SU-DHL-6 (cell line): Measurements from ENCODE around the gene SMAD4.

ENCODE experiments used
- H2AFZ ChIP-seq: fragments of 200-600 bp; sonication (generic); 2 replicates; pipeline ENCODE4 v1.6.1; 2014; ENCODE audit warnings: low read depth, mild to moderate bottlenecking, moderate library complexity, mixed read lengths, antibody characterized with exemption, low read length; ENCODE audit not compliant: severe bottlenecking
- H3F3A ChIP-seq: fragments of 200-600 bp; shearing (Covaris generic); 2 replicates; pipeline ENCODE4 v1.6.0; 2016; ENCODE audit warnings: antibody characterized with exemption, mild to moderate bottlenecking; ENCODE audit not compliant: insufficient read depth
- H3K27ac ChIP-seq: fragments of 200-600 bp; sonication (generic); 2 replicates; pipeline ENCODE4 v1.5.1; 2016; ENCODE audit warnings: low read depth, mild to moderate bottlenecking, low read length, moderate library complexity, mixed read lengths
- H3K27me3 ChIP-seq: fragments of 200-600 bp; sonication (generic), shearing (Covaris generic); 2 replicates; pipeline ENCODE4 v1.6.0; 2014; ENCODE audit warnings: mild to moderate bottlenecking, low read length
- H3K36me3 ChIP-seq: fragments of 200-600 bp; sonication (generic); 2 replicates; pipeline ENCODE4 v1.6.1; 2014; ENCODE audit warnings: mild to moderate bottlenecking, low read length, mixed read lengths
- H3K4me2 ChIP-seq: fragments of 300-600, 200-600 bp; shearing (Covaris generic), sonication (generic); 2 replicates; pipeline ENCODE4 v1.6.0; 2014; ENCODE audit warnings: low read length, low read depth, mild to moderate bottlenecking; ENCODE audit not compliant: poor library complexity, severe bottlenecking
- H3K4me3 ChIP-seq: fragments of 200-600 bp; sonication (generic); 2 replicates; pipeline ENCODE4 v1.5.1; 2014; ENCODE audit warnings: antibody characterized with exemption, low read length, mild to moderate bottlenecking, mixed read lengths; ENCODE audit not compliant: insufficient read depth, poor library complexity, severe bottlenecking
- H3K79me2 ChIP-seq: fragments of 200-600 bp; sonication (generic); 2 replicates; pipeline ENCODE4 v1.6.1; 2014; ENCODE audit warnings: mild to moderate bottlenecking, low read length, moderate library complexity; ENCODE audit not compliant: insufficient read depth
- H3K9ac ChIP-seq: fragments of 200-600 bp; sonication (generic); 2 replicates; pipeline ENCODE4 v1.7.0; 2014; ENCODE audit warnings: mild to moderate bottlenecking, low read length
- H3K9me2 ChIP-seq: fragments of 200-600 bp; sonication (generic); replicated peaks from 2 replicates; pipeline ENCODE4 v1.6.1; 2014; ENCODE audit warnings: low read length; ENCODE audit not compliant: insufficient read depth
- H3K9me3 ChIP-seq: fragments of 200-600 bp; sonication (generic); 2 replicates; pipeline ENCODE4 v1.6.1; 2014; ENCODE audit warnings: low read length, mixed read lengths; ENCODE audit not compliant: insufficient read depth
- H4K20me1 ChIP-seq: fragments of 200-600 bp; sonication (generic); 2 replicates; pipeline ENCODE4 v1.6.1; 2014; ENCODE audit warnings: low read depth, mild to moderate bottlenecking, antibody characterized with exemption, low read length, moderate library complexity, mixed read lengths
- CTCF ChIP-seq: fragments of 200-600 bp; sonication (generic); IDR thresholded peaks from one replicate; pipeline ENCODE4 v1.5.1; 2017; ENCODE audit warnings: antibody characterized with exemption, mild to moderate bottlenecking, low read length, moderate library complexity; ENCODE audit not compliant: insufficient read depth, poor library complexity, severe bottlenecking
- EZH2phosphoT487 ChIP-seq: fragments of 200-600 bp; sonication (generic), shearing (Covaris generic); conservative IDR thresholded peaks from 2 replicates; pipeline ENCODE4 v1.6.1; 2018; ENCODE audit warnings: mild to moderate bottlenecking, antibody characterized with exemption, low read length, moderate library complexity, mixed read lengths

The SMAD4 gene

GRCh38 chr18:51029694-51030536 is at the start of gene SMAD4:
TSS of gene SMAD4 (plus strand) at chr18:51030213. CDS start at chr18:51047047, 16,834 bp downstream.
- peak within 1 kb of the TSS; percentile 59 for H3K27ac ChIP-seq
- H3K36me3 ChIP-seq: peaks cover 9% of the 10 kb centered on the region; the same call in 1 of the 2 replicates
- peak within 1 kb of the TSS; percentile 77 for H3K9ac ChIP-seq
- no peaks in the 10 kb centered on the region for H3K9me3 ChIP-seq
- H2AFZ ChIP-seq: peak within 1 kb of the TSS; percentile 94
- no peaks in the 10 kb centered on the region for H3K9me2 ChIP-seq
- H3K4me2 ChIP-seq: peak within 1 kb of the TSS; percentile 87
- peaks cover 54% of the 10 kb centered on the region for H3K79me2 ChIP-seq
- H3F3A ChIP-seq: peaks cover 4% of the 10 kb centered on the region; the same call in 1 of the 2 replicates
- peaks cover 33% of the 10 kb centered on the region for H4K20me1 ChIP-seq
- H3K27me3 ChIP-seq: no peaks in the 10 kb centered on the region
- peak within 1 kb of the TSS; percentile 92 for H3K4me3 ChIP-seq
- TF ChIP-seq EZH2phosphoT487: no peak
- no peak for TF ChIP-seq CTCF

- Histone ChIP-seq H3F3A (no peaks in the 10 kb centered on the region), H3K9me2 (no peaks in the 10 kb centered on the region), H3K9me3 (peaks cover 9% of the 10 kb centered on the region; the same call in 1 of the 2 replicates), H3K79me2 (no peaks in the 10 kb centered on the region), H3K27me3 (no peaks in the 10 kb centered on the region), H3K27ac (no peak overlapping the region), H3K4me2 (no peak overlapping the region), H4K20me1 (no peaks in the 10 kb centered on the region), H3K9ac (no peak overlapping the region), H3K36me3 (no peaks in the 10 kb centered on the region), H2AFZ (no peak overlapping the region), H3K4me3 (no peak overlapping the region)
- TF ChIP-seq EZH2phosphoT487 (no peak), CTCF (no peak)
These were observed 48.6 kb upstream of the SMAD4 start for GRCh38 chr18:50981381-50981780.

- H3F3A ChIP-seq: no peaks in the 10 kb centered on the region
- H2AFZ ChIP-seq: no peak overlapping the region
- no peaks in the 10 kb centered on the region for H3K27me3 ChIP-seq
- H3K4me2 ChIP-seq: no peak overlapping the region
- H3K9me3 ChIP-seq: peaks cover 4% of the 10 kb centered on the region; the same call in 1 of the 2 replicates
- no peaks in the 10 kb centered on the region for H3K36me3 ChIP-seq
- TF ChIP-seq EZH2phosphoT487 (no peak), CTCF (no peak)
- no peak overlapping the region for H3K4me3 ChIP-seq
- H4K20me1 ChIP-seq: no peaks in the 10 kb centered on the region
- H3K27ac ChIP-seq: no peak overlapping the region
- H3K9me2 ChIP-seq: no peaks in the 10 kb centered on the region
- H3K9ac ChIP-seq: no peak overlapping the region
- H3K79me2 ChIP-seq: no peaks in the 10 kb centered on the region
These were observed 47.8 kb upstream of the SMAD4 start for GRCh38 chr18:50982086-50982801.
